ENCODE results near the gene SLC22A23.

Gene SLC22A23

GRCh38 chr6:3333263-3333662 lies 123.6 kb downstream of the SLC22A23 start:
- Histone ChIP-seq H3K9me3 (ENCODE audit: control insufficient read depth, insufficient read depth, low read length) (no peaks in the 10 kb centered on the region), H3K4me3 (ENCODE audit: low read depth, low read length) (no peak overlapping the region), H3K4me1 (ENCODE audit: control insufficient read depth, insufficient read depth, low read length) (peaks cover 18% of the 10 kb centered on the region), H3K9ac (ENCODE audit: low read depth, low read length) (no peak overlapping the region), H3K27me3 (ENCODE audit: control insufficient read depth, insufficient read depth, low read length) (no peaks in the 10 kb centered on the region), H3K36me3 (ENCODE audit: control insufficient read depth, insufficient read depth, low read length) (no peaks in the 10 kb centered on the region)

- no peaks in the 10 kb centered on the region for H3K9me3 ChIP-seq (ENCODE audit: control insufficient read depth, insufficient read depth, low read length)
- H3K9ac ChIP-seq (ENCODE audit: low read depth, low read length): no peak overlapping the region
- H3K4me3 ChIP-seq (ENCODE audit: low read depth, low read length): no peak overlapping the region
- no peaks in the 10 kb centered on the region for H3K27me3 ChIP-seq (ENCODE audit: control insufficient read depth, insufficient read depth, low read length)
- peaks cover 7% of the 10 kb centered on the region for H3K4me1 ChIP-seq (ENCODE audit: control insufficient read depth, insufficient read depth, low read length)
- no peaks in the 10 kb centered on the region for H3K36me3 ChIP-seq (ENCODE audit: control insufficient read depth, insufficient read depth, low read length)
Measured at GRCh38 chr6:3331971-3332370, 124.9 kb downstream of the SLC22A23 start.

DNA sequence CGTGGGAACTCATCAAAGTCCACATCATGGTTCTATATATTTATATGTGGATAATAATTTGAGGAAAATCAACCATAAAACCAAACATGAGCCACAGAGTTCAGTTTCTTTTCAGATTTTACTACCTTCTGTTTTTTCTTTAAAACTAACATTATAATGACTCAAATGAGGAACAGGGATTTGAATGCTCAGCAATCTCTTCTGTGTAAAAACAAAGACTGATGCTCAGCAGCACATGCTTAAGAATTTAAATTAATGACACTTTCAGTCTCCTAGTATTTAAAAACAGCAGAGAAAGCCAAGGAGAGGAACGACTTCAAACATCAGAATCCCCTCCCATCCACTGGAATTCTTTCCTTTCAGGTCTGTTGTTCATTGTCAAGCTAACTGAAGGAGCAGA lies 125.4 kb downstream of the SLC22A23 start:
- H3K9ac ChIP-seq (ENCODE audit: low read depth, low read length): no peak overlapping the region
- no peaks in the 10 kb centered on the region for H3K9me3 ChIP-seq (ENCODE audit: control insufficient read depth, insufficient read depth, low read length)
- no peaks in the 10 kb centered on the region for H3K27me3 ChIP-seq (ENCODE audit: control insufficient read depth, insufficient read depth, low read length)
- no peak overlapping the region for H3K4me3 ChIP-seq (ENCODE audit: low read depth, low read length)
- H3K4me1 ChIP-seq (ENCODE audit: control insufficient read depth, insufficient read depth, low read length): peaks cover 8% of the 10 kb centered on the region
- H3K36me3 ChIP-seq (ENCODE audit: control insufficient read depth, insufficient read depth, low read length): no peaks in the 10 kb centered on the region

GRCh38 chr6:3330199-3330598 lies 126.7 kb downstream of the SLC22A23 start:
- no peak overlapping the region for H3K9ac ChIP-seq (ENCODE audit: low read depth, low read length)

GRCh38 chr6:3329393-3330051 lies 127.3 kb downstream of the SLC22A23 start:
- no peaks in the 10 kb centered on the region for H3K9me3 ChIP-seq (ENCODE audit: control insufficient read depth, insufficient read depth, low read length)
- no peak overlapping the region for H3K9ac ChIP-seq (ENCODE audit: low read depth, low read length)
- H3K27me3 ChIP-seq (ENCODE audit: control insufficient read depth, insufficient read depth, low read length): no peaks in the 10 kb centered on the region
- no peak overlapping the region for H3K4me3 ChIP-seq (ENCODE audit: low read depth, low read length)
- peaks cover 11% of the 10 kb centered on the region for H3K4me1 ChIP-seq (ENCODE audit: control insufficient read depth, insufficient read depth, low read length)
- H3K36me3 ChIP-seq (ENCODE audit: control insufficient read depth, insufficient read depth, low read length): no peaks in the 10 kb centered on the region

More at GRCh38 chr6:3330199-3330598, 126.7 kb downstream of the SLC22A23 start:
- no peak overlapping the region for H3K4me3 ChIP-seq (ENCODE audit: low read depth, low read length)
- no peaks in the 10 kb centered on the region for H3K9me3 ChIP-seq (ENCODE audit: control insufficient read depth, insufficient read depth, low read length)
- H3K36me3 ChIP-seq (ENCODE audit: control insufficient read depth, insufficient read depth, low read length): no peaks in the 10 kb centered on the region
- peaks cover 11% of the 10 kb centered on the region for H3K4me1 ChIP-seq (ENCODE audit: control insufficient read depth, insufficient read depth, low read length)
- no peaks in the 10 kb centered on the region for H3K27me3 ChIP-seq (ENCODE audit: control insufficient read depth, insufficient read depth, low read length)

GRCh38 chr6:3328796-3329195 lies 128.1 kb downstream of the SLC22A23 start:
- Histone ChIP-seq H3K27me3 (ENCODE audit: control insufficient read depth, insufficient read depth, low read length) (no peaks in the 10 kb centered on the region), H3K36me3 (ENCODE audit: control insufficient read depth, insufficient read depth, low read length) (no peaks in the 10 kb centered on the region), H3K9me3 (ENCODE audit: control insufficient read depth, insufficient read depth, low read length) (no peaks in the 10 kb centered on the region), H3K4me3 (ENCODE audit: low read depth, low read length) (no peak overlapping the region), H3K4me1 (ENCODE audit: control insufficient read depth, insufficient read depth, low read length) (peaks cover 11% of the 10 kb centered on the region), H3K9ac (ENCODE audit: low read depth, low read length) (no peak overlapping the region)

- H3K4me3 ChIP-seq (ENCODE audit: low read depth, low read length): no peak overlapping the region
- no peaks in the 10 kb centered on the region for H3K27me3 ChIP-seq (ENCODE audit: control insufficient read depth, insufficient read depth, low read length)
- H3K9ac ChIP-seq (ENCODE audit: low read depth, low read length): no peak overlapping the region
- H3K4me1 ChIP-seq (ENCODE audit: control insufficient read depth, insufficient read depth, low read length): peaks cover 10% of the 10 kb centered on the region
- no peaks in the 10 kb centered on the region for H3K36me3 ChIP-seq (ENCODE audit: control insufficient read depth, insufficient read depth, low read length)
- H3K9me3 ChIP-seq (ENCODE audit: control insufficient read depth, insufficient read depth, low read length): no peaks in the 10 kb centered on the region
Measured at GRCh38 chr6:3328145-3328544, 128.7 kb downstream of the SLC22A23 start.

GRCh38 chr6:3327403-3327802 lies 129.4 kb downstream of the SLC22A23 start:
- Histone ChIP-seq H3K4me1 (ENCODE audit: control insufficient read depth, insufficient read depth, low read length) (peaks cover 4% of the 10 kb centered on the region), H3K9ac (ENCODE audit: low read depth, low read length) (no peak overlapping the region), H3K9me3 (ENCODE audit: control insufficient read depth, insufficient read depth, low read length) (no peaks in the 10 kb centered on the region), H3K36me3 (ENCODE audit: control insufficient read depth, insufficient read depth, low read length) (no peaks in the 10 kb centered on the region), H3K4me3 (ENCODE audit: low read depth, low read length) (no peak overlapping the region), H3K27me3 (ENCODE audit: control insufficient read depth, insufficient read depth, low read length) (no peaks in the 10 kb centered on the region)

DNA sequence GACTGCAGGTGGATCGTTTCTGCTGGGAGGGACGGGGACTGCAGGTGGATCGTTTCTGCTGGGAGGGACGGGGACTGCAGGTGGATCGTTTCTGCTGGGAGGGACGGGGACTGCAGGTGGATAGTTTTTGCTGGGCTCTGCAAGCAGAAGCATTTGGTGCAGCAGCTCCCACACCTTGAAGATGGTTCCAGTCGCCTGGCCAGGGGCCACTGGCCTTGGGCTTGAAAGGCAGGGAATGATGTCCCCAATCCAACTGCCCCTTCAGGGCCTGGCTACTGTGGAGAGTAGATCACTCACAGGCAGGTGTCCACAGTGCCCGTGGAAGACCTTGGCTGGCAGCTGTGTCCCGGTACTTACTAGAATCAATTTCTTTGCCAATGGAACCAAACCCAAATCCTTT lies 129.9 kb downstream of the SLC22A23 start:
- peaks cover 4% of the 10 kb centered on the region for H3K4me1 ChIP-seq (ENCODE audit: control insufficient read depth, insufficient read depth, low read length)
- H3K4me3 ChIP-seq (ENCODE audit: low read depth, low read length): no peak overlapping the region
- no peaks in the 10 kb centered on the region for H3K36me3 ChIP-seq (ENCODE audit: control insufficient read depth, insufficient read depth, low read length)
- no peak overlapping the region for H3K9ac ChIP-seq (ENCODE audit: low read depth, low read length)
- no peaks in the 10 kb centered on the region for H3K9me3 ChIP-seq (ENCODE audit: control insufficient read depth, insufficient read depth, low read length)
- H3K27me3 ChIP-seq (ENCODE audit: control insufficient read depth, insufficient read depth, low read length): no peaks in the 10 kb centered on the region

DNA sequence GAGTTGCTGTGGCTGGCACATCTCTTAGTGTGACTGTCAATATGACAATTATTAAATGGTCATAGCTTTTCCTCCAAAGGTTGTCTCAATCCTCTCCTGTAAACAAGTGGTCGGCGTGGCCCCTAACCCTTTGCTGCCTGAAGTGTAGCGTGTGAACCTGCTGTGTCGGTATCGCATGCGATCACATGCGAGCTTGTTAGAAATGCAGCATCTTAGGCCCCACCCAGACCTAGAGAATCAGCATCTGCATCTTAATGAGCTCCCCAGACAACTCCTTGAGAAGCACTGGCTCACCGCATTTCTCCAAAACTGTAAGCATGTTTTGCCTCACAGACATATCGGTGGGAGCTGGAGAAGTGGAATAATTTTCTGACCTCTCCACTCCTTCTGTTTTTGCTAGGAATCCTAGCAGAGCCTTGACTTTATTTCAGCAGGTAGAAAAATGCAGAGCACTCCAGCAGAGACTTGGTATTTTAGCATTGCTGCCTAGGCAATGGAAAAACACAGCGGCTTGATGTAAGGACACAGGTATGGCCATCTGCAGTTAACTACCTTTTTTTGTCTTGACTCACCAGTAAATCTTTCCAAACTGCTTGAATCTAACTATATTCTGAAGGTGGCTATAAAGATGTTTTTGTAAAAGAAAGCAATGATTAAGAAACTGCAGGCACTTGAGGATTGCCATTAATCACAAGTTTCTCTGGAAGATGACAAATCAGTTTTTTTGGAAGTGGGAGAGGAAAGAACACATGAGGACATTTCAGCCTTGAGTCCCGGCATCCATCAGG lies 130.5 kb downstream of the SLC22A23 start:
- H3K4me1 ChIP-seq (ENCODE audit: control insufficient read depth, insufficient read depth, low read length): peaks cover 4% of the 10 kb centered on the region
- H3K9ac ChIP-seq (ENCODE audit: low read depth, low read length): no peak overlapping the region
- no peak overlapping the region for H3K4me3 ChIP-seq (ENCODE audit: low read depth, low read length)
- H3K36me3 ChIP-seq (ENCODE audit: control insufficient read depth, insufficient read depth, low read length): no peaks in the 10 kb centered on the region
- H3K27me3 ChIP-seq (ENCODE audit: control insufficient read depth, insufficient read depth, low read length): no peaks in the 10 kb centered on the region
- no peaks in the 10 kb centered on the region for H3K9me3 ChIP-seq (ENCODE audit: control insufficient read depth, insufficient read depth, low read length)

DNA sequence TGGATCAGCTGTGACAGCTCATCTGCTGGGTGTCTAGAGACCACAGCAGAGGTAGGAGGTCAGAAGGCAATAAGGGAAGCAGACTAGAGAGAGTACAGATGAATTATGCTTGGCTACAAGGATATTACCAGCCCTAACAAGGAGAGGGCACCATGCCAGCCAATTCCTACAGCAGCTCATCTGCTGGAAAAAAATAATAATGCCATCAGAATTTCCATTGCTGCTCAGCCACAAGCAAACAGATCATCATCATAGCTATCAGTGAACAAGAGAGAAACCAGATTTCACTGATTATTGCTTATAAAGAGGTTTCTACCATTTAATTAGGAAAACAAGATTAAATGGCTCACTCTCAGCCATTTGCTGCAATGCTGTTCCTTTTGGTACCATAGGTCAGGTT lies 131.6 kb downstream of the SLC22A23 start:
- Histone ChIP-seq H3K9ac (ENCODE audit: low read depth, low read length) (no peak overlapping the region), H3K9me3 (ENCODE audit: control insufficient read depth, insufficient read depth, low read length) (no peaks in the 10 kb centered on the region), H3K4me3 (ENCODE audit: low read depth, low read length) (no peak overlapping the region), H3K27me3 (ENCODE audit: control insufficient read depth, insufficient read depth, low read length) (no peaks in the 10 kb centered on the region), H3K36me3 (ENCODE audit: control insufficient read depth, insufficient read depth, low read length) (no peaks in the 10 kb centered on the region), H3K4me1 (ENCODE audit: control insufficient read depth, insufficient read depth, low read length) (peaks cover 4% of the 10 kb centered on the region)
